Measurements from ENCODE around the gene SCAPER.
"Not testable (repeated sequence)": the region's sequence is repeated elsewhere in the genome, so short reads cannot be mapped to it uniquely, and the experiment has no call there.

The SCAPER gene

DNA sequence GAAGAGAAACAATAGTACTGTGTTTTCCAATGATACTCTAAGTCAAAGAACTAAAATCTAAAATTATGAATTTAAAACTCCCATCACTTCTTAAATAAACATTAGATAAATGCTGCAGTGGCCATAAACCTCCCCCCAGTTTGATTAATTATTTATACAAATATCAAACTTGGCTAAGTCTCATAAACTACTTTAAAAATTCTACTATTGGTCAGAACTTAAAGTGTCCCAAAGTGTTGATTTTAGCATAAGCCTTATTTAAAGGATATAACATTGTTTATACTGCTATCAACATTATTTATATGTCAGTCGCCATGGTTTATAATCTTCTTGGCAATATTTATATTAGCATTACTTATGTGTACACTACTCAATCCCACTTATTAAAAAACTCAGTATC, 132.4 kb downstream of the SCAPER start:
- DNase-seq, result no peak

GRCh38 chr15:76764004-76764403, 141.1 kb downstream of the SCAPER start:
- DNase-seq, result no peak

DNA sequence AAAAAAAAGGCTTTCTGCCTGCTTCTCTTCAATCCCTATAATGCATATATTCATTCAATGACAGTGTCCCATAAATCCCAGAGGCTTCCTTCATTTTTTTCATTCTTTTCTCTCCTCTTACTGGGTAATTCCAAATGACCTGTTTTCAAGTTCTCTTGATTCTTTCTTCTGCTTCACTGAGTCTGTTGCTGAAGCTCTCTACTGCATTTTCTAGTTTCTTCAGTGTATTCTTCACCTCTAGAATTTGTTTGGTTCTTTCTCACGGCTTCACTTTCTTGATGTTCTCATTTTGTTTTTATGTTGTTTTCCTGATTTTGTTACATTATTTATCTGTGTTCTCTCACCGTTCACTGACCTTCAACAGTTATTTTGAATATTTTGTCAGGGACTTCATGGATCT, 141.6 kb downstream of the SCAPER start:
- DNase-seq, result no peak

DNA sequence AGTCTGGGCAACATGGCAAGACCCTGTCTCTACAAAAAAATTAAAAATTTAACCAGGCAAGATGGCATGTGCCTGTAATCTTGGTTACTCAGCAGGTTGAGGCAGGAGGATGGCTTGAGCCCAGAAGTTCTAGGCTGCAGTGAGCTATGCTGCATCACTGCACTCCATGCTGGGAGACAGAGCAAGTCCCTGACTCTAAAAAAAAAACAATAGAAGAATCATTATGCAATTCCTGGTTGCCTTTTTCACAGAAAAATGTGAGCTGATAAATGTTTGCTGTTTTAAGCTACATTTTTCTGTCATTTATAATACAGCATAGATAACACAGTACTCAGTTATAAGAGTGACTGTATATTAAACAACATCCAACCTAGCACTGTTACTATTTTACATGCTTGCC, 148.8 kb downstream of the SCAPER start:
- no peak for DNase-seq

GRCh38 chr15:76753771-76754170, 151.4 kb downstream of the SCAPER start:
- no peak for DNase-seq

DNA sequence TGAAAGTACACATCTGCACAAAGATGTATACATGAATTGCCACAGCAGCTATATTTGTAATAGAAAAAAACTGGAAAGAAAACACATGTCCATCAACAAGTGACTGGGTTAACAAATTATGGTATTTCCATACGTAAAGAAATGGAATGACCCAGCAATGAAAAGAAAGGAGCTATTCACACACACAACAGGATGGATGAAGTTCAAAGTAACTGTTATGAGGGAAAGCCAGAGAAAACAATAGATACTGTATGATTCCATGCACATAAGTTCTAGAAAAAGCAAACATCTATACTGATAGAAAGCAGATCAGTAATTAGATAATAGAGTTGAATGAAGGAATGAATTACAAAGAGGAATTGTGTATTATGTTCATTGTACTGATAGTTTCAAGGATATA, 152.0 kb downstream of the SCAPER start:
- no peak for DNase-seq

DNA sequence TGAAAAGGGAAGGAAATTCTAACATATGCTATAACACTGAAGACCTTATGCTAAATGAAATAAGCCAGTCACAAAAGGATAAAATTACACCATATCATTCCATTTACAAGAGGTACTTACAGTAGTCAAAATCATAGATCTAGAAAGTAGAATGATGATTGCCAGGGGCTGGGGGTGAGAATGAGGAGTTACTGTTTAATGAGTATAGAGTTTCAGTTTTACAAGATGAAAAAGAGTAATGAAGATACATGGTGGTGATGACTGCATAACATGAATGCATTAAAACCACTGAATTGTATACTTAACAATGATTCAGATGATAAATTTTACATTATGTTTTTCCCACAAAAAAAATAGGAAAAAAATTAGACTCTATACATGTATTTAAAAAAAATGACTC, 152.6 kb downstream of the SCAPER start:
- no peak for DNase-seq

DNA sequence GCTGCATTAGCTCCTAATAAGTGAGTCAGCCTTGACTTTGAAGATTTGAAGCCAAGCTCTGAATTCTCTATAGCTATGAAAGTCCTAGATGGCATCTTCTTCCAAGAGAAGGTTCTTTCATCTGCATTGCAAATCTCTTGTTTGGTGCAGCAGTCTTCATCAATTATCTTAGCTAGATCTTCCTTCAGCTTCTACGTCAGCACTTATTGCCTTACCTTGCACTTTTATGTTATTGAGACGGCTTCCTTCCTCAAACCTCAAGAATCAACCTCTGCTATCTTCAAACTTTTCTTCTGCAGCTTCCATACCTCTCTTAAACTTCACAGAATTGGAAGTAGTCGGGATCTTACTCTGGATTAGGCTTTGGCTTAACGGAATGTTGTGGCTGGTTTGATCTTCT, 167.6 kb downstream of the SCAPER start:
- DNase-seq, result no peak

- DNase-seq, result not testable (repeated sequence)
Measured at GRCh38 chr15:76732321-76732720, 172.8 kb downstream of the SCAPER start.

- DNase-seq, result no peak
Measured at GRCh38 chr15:76730262-76730661, 174.9 kb downstream of the SCAPER start.

GRCh38 chr15:76718863-76719262, 186.3 kb downstream of the SCAPER start:
- no peak for DNase-seq

DNA sequence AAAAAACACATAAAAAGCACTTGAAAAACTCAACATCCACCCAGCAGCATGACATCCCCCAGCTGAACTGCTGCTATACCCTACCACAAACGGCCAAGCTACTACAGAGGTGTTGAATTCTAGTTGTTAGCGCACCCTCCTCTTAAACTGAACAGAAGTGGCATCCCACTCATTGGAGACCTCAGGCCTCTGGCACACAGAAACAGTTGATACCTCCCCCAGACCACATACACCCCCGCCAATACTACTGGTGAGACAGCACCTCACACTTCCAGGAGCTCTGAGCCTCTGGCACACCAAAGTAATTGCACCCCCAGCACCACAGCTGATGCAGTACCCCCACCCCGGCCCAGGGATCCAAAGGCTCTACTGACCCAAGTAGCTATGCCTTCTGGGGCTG, 190.2 kb downstream of the SCAPER start:
- DNase-seq, result no peak

GRCh38 chr15:76711351-76711827, 193.8 kb downstream of the SCAPER start:
- DNase-seq, result no peak

DNA sequence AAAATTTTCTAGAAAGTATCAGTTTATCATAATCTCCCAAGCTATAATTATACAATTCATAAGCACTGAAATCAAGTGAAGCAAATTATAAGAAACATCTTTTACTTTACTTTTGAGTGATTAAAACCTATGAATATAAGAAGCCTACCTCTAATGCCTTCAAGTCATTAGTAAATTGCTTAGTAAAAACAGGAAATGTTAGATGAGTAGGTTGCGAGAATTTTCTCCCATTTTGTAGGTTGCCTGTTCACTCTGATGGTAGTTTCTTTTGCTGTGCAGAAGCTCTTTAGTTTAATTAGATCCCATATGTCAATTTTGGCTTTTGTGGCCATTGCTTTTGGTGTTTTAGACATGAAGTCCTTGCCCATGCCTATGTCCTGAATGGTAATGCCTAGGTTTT, 201.1 kb downstream of the SCAPER start:
- not testable (repeated sequence) for DNase-seq

DNA sequence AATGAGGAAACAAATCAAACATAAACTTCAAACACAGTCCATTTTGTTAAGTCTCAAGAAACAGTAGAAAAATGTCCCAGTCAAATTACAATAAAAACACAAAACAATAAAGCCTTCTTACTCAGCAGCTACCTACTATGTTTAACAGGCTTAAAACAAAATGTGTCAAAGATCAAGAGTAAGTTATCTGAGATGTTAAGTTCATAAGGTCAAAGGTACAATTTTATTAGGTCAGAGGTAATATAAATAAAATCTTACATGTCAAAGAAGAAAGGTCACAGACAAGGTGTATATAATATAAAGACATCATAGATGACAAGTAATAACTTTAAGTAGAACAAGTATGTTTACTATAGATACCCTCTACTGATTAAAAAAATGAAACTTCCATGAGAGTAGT, 208.3 kb downstream of the SCAPER start:
- DNase-seq, result no peak

- DNase-seq, result not testable (repeated sequence)
Measured at GRCh38 chr15:76692546-76692945, 212.6 kb downstream of the SCAPER start.

GRCh38 chr15:76687592-76687991, 217.5 kb downstream of the SCAPER start:
- not testable (repeated sequence) for DNase-seq

DNA sequence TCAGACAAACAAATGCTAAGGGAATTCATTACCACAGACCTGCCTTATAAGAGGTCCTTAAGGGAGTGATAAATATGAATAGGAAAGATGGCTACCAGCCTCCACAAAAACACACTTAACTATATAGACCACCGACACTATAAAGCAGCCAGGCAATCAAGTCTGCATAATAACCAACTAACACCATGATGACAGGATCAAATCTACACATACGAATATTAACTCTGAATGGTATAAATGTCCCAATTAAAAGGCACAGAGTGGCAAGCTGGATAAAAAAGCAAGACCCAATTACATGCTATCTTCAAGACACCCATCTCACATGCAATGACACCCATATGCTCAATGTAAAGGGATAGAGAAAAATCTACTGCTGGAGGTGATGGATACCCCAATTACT, 221.1 kb downstream of the SCAPER start:
- no peak for DNase-seq

DNA sequence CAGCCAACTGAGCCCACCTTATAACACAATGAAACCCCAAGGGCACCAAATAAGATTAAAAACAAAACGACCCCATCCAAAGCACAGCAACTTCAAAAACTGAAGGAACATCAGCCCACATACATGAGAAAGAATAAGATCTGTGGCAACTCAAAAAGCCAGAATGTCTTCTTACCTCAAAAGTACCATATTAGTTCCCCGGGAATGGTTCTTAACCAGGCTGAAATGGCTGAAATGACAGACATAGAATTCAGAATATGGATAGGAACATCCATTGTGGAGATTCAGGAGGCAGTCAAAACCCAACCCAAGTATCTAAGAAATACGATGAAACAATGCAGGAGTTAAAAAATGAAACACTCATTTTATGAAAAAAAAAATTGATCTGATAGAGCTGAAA, 222.3 kb downstream of the SCAPER start:
- DNase-seq, result no peak

DNA sequence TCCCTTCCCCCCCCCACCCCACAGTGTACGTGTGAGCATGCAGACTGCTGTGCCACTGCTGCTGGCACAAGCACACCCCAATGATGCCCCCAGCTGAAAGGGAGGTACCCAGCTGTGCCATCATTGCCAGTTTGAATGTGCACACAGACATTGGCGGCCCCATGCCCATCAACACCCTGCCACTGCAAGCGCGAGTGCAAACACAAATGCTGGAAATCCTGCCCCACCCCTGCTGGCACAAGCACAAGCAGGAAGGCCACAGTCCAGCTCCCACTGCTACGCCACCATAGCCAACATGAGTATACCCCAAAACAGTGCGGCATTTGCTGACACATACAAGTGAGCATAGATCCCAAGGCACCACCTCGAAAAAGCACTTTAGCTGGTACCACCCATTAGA, 222.9 kb downstream of the SCAPER start:
- no peak for DNase-seq

DNA sequence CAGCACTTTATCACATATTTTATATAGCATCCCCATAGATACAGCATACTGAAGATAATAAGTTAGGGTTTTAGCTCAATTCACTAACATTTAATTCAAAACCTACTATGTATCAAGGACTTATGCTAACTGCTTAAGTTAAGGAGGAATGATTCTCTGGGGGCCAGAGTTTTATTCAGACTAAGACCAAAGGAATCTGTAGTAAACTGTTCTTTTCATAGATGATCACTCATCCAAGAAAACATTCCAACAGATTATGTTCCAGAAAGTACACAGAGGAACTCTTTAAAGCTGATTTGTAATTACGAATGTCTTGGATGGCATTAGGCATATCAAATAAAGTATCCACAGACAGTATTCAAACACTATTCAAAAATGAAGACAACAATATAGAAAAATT, 226.4 kb downstream of the SCAPER start:
- no peak for DNase-seq

- no peak for DNase-seq
Measured at GRCh38 chr15:76674883-76675282, 230.3 kb downstream of the SCAPER start.

DNA sequence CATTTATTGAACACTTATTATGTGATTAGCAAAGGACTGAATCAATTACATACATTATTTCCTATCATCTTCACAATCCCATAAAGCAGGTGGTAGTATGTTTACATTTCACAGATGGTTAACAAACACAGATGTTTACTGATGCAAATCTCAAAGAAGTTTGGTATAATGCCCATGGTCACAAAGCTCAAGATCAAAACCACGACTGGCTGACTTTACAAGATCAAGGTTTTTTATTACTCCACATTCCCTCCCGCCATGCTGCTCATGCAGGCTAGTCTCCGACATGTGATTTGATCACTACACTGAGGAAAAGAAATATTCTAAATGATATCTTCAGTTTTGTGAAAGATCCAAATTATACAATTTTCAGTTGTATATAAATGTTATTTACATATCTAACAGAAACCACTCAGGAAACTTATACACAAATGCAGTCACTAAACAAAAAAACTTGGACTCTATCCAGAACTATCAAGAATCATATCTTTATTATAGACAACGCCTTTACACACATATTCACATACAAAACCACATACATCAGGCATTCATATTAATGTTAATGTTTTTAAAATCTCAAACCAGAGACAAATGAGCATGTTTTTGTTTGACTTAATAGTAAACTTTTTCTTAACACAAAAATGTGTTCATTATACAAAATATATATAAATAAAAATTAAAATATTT, 235.5 kb downstream of the SCAPER start:
- DNase-seq, result no peak

- no peak for DNase-seq
Measured at GRCh38 chr15:76668900-76669299, 236.2 kb downstream of the SCAPER start.

- DNase-seq, result no peak
Measured at GRCh38 chr15:76667943-76668715, 237.0 kb downstream of the SCAPER start.
